Activated CD4-positive, alpha-beta T cell treated with anti-CD3 and anti-CD28 coated beads for 1 hour (primary cell): Measurements from ENCODE around the gene SPSB3.

Experiments
- DNase-seq: peaks from one replicate; pipeline ENCODE4 v3.0.0-alpha.2; 2020

SPSB3 gene

DNA sequence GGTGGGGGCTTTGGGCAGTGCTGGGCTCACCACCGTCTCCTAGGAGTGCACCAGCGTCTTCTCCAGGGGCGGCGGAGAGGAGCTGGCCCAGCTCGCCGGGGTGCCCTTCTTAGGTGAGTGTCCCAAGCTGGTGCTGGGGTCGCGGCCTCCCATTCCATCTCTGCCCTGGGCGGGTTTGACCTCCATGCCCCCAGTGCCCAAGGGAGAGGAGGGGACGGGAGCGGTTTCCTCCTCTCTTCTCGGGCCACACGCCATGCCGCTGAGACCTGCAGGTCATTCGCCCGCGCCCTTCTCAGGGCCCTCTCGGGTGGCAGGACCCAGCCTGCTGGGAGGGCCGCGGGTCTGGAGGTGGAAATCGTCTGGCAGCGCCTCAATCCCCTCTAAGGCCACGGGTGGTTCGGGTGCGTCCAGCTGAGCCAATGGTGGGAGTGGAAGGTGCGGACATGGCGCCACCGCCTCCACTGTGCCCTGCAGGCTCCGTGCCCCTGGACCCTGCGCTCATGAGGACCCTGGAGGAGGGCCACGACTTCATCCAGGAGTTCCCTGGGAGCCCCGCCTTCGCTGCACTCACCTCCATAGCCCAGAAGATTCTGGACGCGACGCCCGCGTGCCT lies 5.8 kb upstream of the SPSB3 start:
- no peak for DNase-seq

DNA sequence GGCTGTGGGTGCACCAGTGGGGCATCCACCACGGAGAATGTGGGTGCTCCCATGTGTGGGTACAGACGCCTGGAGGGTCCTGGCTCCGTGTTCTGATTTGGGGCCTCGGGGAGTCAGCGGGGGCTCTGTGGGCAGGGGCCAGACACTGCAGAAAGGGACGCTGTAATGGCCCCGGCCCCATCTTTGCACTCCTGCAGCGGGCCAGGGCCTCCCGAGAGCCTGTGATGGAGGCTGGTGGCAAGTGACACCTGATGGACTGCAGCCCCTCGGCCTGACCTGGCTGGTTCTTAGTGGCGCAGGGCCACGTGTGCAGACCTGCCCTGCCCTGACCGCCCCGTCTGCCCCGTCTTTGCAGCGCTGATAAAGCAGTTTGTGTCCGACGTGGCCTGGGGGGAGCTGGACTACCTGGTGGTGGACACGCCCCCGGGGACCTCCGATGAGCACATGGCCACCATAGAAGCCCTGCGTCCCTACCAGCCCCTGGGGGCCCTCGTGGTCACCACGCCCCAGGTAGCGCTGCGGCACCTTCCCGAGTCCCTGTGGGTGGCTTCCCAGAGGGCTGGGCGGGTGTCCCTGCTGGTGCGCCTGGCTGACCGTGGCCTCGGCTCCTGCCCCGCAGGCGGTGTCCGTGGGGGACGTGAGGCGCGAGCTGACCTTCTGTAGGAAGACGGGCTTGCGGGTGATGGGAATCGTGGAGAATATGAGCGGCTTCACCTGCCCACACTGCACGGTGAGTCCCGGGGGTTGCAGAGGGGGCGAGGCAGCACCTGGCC lies 5.1 kb upstream of the SPSB3 start:
- no peak for DNase-seq

DNA sequence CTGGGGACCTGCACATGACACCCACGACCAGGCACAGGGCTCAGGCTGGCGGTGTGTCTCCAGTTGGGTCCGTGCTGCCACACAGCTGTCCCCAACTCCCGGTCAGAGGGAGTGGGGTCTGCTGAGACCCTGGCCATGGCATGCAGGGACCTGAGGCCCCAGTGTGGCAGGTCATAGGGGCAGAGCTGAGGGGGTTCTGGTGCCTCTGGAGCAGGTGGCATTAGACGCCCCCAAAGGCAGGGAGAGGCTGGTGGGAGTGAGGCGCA lies 4.6 kb upstream of the SPSB3 start:
- no peak for DNase-seq

DNA sequence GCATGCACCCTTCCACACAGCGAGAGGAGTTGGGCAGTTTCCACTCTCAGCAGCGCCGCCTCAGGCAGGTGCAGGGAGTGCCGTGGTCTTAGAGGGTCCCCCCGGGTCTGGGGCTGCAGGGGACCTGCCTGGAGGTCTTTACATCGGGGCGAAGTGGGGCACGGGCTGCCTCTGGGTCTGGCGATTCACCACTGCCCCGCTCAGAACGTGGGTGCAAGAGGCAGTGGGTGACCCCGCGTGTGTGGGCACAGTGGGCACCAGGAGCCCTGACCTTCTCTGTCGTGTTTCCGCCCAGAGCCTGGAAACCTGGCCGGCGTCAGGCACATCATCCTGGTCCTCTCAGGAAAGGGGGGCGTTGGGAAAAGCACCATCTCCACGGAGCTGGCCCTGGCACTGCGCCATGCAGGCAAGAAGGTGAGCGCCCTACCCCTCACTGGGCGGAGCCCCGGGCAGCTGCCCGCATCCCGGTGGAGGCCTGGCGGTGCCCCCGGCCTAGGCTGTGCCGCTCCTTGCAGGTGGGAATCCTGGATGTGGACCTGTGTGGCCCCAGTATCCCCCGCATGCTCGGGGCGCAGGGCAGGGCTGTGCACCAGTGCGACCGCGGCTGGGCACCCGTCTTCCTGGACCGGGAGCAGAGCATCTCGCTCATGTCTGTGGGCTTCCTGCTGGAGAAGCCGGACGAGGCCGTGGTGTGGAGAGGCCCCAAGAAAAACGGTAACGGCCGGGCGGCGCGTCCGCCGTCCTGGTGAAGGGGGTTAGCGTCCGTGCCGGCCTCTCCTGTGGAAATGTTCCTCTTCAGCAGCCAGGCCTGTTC lies 4.1 kb upstream of the SPSB3 start:
- no peak for DNase-seq

DNA sequence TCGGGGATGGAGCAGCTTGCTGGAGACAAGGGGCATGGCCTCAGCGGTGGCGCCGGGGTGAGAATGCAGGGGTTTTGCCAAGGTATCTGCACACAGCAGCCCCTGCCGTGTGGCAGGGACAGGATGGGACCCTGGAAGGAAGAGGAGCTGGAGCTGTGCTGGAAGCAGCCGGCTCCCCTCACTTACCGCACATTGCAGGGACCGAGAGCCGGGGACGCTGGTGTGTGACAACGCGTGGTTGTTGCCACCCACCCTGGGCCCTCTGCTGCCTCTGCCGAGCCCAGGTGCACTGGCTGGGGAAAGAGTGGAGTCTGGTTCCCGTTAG lies 3.4 kb upstream of the SPSB3 start:
- no peak for DNase-seq

DNA sequence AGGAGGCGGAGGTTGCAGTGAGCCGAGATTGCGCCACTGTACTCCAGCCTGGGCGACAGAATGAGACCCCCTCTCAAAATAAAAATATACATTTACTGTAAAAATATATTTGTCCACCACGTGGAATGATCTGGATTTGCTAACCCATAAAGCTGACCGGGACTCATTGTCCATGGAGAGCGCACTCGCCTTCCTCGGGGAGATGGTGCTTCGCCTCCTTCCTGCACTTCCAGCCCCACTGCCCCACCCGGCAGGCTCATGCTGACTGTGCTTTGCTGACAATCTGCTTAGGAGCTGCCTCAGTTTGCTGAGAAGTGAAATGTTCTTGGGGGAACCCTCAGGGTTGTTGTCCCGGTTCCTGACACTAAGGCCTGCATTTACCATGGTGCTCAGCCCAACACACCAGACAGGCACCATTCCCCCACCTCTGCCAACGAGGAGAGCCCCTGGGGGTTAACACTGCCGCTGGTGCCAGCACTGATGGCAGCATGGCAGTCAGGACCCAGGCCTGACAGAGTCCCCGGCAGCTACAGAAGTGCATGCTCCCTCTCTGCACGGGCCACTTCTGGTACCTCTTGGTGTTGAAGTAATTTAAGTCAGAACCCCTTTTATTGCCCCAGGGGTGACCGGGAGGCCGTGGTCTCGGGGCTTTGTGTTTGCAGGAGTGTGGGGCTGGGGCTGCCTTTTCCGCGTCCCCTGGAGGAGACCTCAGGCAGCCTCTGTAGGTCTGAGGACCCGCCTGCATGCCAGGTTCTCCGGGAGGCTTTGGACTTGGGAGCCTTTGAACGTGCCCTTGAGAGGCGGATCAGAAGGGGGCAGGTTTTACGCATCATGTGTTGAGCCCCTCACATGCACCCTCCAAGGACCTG lies 2.8 kb upstream of the SPSB3 start:
- no peak for DNase-seq

DNA sequence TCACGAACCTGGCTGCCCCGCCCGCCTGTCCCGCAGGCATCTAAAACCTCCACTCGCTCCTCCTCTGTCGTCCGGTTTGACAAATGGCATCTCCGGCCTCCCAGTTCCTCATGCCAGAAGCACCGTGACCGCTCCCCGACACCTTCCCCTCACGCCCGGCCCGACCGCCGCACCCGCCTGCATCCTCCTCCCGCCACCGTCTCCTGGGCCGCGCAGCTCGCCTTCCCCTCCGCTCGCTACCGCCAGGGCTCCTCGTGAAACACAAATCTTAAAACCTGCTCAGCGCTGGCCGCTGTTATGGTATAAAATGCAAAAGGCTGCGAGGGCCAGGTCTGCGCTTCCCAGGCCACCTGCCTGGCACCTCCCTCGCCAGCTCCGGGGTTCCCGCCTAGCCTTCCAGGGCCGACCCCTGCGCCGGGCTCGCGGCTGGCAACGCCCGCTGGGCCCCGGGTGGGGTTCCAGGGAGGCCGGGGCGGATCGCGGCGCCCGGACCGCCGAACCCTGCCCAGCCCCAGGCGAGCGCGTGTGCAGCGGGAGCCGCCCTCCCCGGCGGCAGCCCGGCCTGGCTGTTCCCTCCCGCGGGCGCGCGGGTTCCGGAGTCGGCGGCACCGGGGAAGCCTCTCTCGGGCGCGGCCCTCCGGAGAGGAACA lies 488 bp downstream of the SPSB3 start:
- no peak for DNase-seq

DNA sequence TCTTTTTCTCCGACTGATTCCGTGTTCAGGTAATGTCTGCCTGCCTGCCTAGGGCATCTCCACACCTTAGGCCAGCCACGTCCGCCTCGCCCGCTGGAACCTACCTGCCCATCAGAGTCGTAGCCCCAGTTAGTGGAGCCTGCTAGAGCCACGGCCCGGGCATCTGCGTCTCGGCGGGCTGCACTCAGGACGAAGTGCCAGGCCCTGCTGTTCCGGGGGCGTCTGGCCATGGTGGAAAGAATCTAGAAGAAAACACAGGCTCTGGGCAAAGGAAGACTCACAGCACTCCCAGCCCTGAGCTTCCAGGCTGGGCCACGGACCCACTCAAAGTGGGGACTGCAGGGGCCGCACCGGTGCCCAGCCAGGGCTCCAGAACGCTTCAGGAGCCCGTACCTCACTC lies 1.1 kb downstream of the SPSB3 start:
- DNase-seq, result no peak

DNA sequence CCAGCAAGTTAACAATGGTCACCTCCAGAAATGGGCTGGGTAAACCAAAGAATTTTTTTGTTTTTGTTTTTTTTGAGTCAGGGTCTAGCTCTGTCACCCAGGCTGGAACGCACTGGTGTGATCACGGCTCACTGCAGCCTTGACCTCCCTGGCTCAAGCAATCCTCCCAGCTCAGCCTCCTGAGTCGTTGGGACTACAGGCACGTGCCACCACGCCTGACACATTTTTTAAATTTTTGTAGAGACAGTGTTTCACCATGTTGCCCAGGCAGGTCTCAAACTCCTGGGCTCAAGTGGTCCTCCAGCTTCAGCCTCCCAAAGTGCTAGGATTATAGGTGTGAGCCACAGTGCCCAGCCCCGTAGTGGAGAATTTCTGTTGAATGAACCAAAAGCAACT lies 1.7 kb downstream of the SPSB3 start:
- DNase-seq, result no peak

DNA sequence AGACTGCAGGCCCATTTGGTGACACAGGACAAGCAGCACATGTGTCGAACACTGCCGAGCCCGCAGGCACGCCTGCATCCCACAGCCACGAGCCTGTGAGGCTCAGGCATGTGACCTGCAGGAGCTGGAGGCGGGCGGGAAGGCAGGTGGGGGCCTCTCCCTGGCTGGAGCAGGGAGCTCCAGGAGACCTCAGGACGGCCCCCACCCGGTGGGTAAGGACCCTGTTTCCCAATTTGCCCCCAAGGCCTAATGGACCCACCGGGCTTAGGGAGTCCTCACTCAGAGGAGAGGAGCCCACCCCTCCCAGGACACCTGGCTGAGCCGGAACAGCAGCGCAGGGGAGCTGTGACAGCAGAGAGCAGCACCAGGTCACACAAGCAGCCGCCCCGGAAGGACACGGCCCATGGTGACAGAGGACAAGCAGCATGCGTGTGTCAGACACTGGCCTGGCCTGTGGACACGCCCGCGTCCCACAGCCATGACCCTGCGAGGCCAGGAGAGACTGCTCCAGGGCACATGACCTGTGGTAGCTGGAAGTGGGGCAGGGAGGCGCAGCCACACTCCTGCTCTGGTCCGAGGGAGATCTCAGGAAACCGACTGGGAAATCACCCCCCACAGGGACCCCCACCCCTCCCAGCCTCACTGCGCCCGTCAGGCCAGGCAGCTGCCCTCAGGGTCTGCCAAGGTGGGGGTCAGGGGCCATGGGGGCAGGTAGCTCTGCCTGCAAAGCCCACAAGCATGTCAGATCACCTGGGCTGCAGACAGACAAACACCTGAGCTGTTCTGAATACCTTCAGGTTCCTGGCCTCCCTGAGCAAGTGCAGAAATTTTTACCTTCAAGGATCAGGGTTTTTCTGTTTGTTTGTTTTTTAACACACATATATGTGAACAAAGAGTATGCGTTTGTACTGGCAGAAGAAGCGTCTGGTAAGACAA lies 2.4 kb downstream of the SPSB3 start:
- DNase-seq, result no peak

DNA sequence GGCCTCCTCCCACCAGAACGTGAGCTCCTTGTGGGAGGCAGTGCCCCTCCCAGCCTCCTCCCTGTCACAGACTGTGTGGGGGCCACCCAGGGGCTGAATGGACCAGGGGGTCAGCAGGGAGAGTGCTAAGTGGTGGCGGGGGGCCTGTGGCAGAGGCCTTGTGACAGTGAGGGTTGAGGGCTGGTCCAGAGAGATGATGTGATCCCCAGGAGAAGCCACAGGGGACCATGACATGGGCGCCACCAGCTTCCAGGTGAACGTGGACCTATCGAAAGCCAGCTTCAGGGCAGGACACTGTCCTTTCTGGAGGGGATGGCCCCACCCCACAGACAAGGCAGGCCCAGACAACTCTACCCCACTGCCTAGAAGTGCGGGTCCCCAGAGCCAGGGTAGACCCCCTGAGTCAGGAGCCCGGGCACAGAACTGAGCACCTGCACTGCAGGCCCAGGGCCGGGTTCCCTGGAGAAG lies 3.1 kb downstream of the SPSB3 start:
- no peak for DNase-seq

DNA sequence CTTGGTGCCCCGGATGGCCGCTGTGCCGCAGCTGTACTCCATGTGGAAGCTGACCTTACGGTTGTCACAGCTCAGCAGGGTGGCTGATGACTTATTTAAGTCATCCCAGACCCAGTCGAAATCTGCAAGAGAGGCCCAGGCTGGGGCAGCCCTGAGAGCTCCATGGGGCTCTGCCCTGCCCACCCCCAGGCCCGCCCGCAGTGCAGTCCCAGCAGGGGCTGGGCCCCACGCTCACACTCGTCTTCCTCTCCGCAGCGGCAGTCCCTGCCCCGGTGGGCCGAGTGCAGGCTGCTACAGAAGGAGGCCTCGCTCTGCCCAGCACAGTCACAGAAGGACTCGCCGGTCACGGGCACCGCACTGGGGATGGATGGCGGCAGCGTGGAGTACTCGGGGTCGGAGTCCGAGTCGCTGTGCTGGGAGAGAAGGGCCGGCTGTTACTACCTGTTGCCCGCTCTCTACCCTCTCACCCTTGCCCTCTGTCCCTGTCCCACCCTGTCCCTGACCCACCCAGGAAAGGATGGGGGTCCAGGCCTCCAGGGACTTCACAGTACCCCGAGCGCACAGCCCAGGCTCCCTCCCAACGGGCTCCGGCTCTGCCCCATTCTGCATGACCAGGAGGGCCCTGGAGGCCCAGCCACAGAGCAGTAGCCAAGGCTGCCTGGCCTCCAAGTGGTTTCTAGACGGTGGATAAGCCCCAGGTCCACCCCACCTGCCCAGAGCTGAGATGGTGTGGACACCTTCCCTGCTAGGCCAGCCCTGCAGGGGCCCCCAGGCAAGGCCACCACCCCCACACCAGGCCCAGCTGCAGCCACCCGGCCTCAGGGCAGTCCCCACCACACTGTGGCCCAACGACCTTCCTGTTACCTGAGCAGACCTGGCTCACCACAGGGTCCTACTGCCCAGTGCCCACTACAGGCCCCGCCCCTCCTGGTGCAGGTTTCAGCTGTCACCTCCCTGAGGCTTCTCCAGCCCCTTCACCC lies 3.9 kb downstream of the SPSB3 start:
- no peak for DNase-seq

DNA sequence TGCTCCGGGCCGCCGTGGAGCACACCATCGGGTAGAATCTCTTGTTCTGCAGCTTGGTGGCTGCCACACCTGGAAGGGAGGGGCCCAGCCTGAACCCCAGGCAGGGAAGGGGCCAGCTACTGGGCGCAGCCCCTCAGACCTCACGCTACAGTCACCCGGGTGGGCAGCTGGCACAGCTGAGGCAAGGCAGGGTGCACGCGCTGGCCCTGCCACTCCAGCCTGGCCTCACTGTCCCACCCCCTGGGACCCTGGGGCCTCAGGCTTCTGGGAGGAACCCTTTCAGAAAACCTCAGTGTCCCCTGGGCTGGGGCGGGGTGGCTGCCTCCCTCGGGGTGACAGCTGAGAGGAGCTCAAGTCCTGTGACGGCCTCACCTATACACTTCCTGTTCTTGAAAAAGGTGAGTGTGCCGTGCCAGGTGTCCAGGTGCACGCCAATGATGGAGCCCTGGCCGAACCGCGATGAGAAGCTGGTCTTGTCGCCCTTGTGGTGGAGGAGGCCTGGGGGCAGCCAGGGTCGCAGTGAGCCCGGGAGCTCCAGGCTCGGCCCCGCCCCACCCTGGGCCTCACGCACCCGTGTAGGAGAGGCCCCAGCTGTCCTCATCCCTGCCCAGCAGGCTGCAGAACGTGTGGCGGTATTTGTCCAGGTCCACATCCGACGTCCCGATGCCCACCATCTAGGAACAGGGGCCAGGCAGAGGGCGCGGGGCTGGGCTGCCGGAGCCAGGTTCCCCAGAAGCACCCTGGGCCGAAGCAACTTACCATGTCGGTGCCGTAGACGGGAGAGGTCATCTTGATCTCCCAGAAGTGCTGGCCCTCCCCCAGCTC lies 4.8 kb downstream of the SPSB3 start:
- no peak for DNase-seq

DNA sequence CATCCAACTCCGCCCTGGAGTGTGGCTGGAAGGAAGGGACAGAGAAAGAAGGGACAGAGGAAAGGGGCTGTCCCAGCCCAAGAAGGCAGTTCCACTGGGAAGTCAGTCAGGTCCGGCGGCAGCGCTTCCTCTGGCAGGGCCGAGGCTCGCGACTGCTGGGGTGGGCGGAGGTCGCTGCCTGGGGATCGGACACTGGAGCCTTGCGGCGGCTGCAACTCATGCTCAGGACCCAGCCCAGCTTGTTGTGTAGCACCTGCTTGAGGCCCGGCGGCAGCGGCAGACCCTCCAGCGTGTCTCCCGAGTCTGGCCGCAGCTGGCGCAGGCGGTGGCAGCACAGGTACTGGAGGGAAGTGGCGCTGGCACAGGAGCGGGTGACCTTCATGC lies 5.4 kb downstream of the SPSB3 start:
- no peak for DNase-seq

DNA sequence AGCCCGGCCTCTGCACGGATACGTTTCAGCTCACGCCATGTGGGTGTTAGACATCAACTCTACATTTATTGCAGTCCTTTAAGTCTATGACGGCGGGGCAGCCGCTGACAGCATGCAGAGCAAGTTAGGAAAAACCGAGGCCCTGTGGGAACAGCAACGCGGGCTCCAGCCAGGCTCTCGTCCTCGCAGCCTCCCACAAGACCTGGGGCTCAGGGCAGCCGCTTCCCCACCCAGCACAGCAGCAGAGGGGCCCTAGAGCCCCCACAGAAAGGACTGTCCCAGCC lies 5.8 kb downstream of the SPSB3 start:
- no peak for DNase-seq

DNA sequence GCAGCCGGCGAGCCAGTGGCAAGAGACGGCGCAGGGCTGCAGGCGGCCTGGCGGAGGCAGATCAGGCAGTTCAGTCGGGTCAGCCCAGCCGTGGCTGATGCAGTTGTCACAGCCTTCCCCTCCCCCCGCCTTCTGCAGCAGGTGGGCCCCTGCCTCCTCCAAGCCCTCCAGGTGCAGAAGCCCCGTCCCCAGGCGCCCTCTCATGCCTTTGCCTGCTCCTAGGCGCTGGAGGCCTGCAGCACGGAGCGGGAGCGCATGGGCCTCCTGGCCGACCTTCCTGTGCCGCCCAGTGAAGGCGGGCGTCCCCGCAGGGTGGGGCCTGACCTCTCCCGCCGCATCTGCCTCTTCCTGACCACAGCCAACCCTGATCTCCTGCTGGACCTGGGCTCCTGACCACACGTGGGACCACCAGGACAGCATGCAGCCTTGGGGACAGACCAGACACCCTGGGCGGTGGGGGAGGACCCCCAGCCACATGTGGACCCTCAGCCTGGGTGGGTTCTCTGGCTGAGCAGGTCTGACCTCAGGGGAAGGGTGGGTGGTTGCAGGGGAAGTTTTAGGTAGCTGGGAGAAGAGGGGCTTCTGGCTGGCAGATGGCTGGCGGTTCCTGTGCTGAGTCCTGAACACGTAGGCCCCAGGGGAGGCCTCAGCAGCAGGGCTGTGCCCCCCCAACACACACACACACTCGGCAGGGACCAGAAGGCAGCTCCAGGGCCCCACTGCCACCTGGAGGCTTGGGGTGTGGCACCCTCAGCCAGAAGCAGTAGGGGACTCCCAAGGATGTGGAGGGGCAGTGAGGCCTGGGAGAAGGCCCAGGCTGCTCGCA lies 6.3 kb downstream of the SPSB3 start:
- DNase-seq, result no peak

DNA sequence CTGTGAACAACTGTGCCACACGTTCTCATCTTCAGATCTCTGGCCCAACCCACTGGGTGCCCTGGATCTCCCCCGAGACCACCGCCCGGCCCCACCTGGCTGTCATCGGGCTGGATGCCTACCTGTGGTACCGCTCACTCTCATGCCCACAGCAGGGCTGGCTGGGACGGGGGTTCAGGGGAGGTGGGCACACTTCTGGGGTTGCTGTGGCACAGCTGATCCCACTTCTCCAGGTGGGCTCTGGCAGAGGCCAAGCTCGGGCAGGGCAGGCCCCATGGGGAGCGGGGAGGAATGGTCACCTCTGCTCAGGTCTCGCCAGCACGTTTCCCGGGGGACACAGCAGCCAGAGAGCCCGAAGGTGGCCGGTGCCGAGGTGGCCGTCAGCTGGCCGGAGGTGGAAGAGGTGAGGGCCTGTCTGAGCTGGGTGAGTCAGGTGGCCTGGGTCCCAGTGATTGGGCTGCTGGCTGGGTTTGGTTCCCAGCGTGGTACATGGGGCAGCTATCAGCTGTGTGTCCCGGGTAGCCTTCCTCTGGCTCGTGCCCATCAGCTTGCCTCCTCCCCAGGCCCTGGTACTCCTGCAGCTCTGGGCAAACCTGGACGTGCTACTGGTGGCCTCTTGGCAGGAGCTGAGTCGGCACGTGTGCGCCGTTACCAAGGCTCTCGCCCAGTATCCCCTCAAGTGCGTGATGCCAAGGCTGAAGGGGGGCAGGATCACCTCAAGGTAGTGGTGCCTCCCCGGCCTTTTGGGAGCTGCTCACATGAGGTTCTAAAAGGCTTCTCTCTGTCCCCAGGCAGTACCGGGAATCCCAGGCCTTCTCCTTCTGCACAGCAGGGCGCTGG lies 7.1 kb downstream of the SPSB3 start:
- no peak for DNase-seq

DNA sequence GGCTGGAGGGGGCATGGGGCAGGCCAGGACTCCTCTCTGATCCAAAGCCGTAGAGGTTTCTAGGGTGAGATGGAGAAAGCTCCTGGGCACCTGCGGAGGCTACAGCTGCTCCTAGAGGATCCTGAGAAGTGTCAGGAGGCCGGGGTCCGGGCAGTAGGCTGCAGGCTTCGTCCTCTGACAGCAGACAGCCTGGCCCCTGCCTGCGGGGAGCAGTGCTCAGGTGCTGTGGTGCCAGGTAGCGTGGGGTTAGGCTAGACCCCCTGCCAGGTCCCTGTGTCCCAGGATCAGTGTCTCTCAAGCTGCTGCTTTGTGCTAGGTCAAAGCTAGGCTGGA lies 8.0 kb downstream of the SPSB3 start:
- no peak for DNase-seq
